Right cardiac atrium (tissue), 5 donors: Measurements from ENCODE around the gene S1PR5. TPM values are rescaled to one million over a fixed set of nuclear protein-coding genes. Genes with fewer than 3 reads are reported as not detected.
A peak's percentile ranks its signal among the peaks of the same experiment; 100 is the strongest.
"Not testable (repeated sequence)": the region's sequence is repeated elsewhere in the genome, so short reads cannot be mapped to it uniquely, and the experiment has no call there.

Experiments used
- ATAC-seq, 2 donors: fragments of 200-7000 bp; cut with Tn5 transposase; one replicate each; pipeline versions ENCODE4 v1.8.0 to v1.9.1; 2020; ENCODE audit warnings: moderate library complexity in 2 of 2, mild to moderate bottlenecking in 1 of 2
- DNase-seq, 3 donors: peaks; one replicate each; pipeline ENCODE4 v3.0.0-alpha.2; 2020
- H3K27ac ChIP-seq: one replicate; pipeline ENCODE4 v1.5.1; 2013; ENCODE audit warnings: mild to moderate bottlenecking, low read length, control low read depth, moderate library complexity
- H3K27me3 ChIP-seq: one replicate; pipeline ENCODE4 v1.6.1; 2013; ENCODE audit not compliant: control insufficient read depth, insufficient read depth
- H3K4me1 ChIP-seq: one replicate; pipeline ENCODE4 v1.6.1; 2013; ENCODE audit warnings: low read length; ENCODE audit not compliant: control insufficient read depth, insufficient read depth
- H3K4me3 ChIP-seq: one replicate; pipeline ENCODE4 v1.5.1; 2013; ENCODE audit warnings: low read length, control low read depth
- H3K9me3 ChIP-seq: one replicate; pipeline ENCODE4 v1.6.1; 2013; ENCODE audit warnings: low read length; ENCODE audit not compliant: control insufficient read depth
- WGBS: extraction: QIAGEN DNeasy Blood & Tissue Kit; methylation state at CpG from one replicate; pipeline ENCODE4 v1.1.7; 2013; 5-methylcytosine and 5-hydroxymethylcytosine counted together
- intact Hi-C, 4 donors: fragments of 100-400 bp; cut with DNase I; formaldehyde crosslinking; loops; one replicate each; pipeline versions ENCODE4 v1.11.0 to v1.14.0; 2022 to 2023
- polyA plus RNA-seq: library from polyadenylated mRNA; stranded (reverse); fragments of 200-250 nt; gene quantifications from one replicate; pipeline ENCODE4 v1.2.3, GENCODE V29; 2013
- total RNA-seq, 4 donors: library from RNA; stranded (reverse); fragmentation: NEBNext Ultra II Directional; extraction: Animal tissue kit (Norgen Biotek cat#: 25700); gene quantifications; one replicate each; pipeline ENCODE4 v1.2.1, GENCODE V29; 2021
- donor health status: healthy with polysubstance abuse.
- donor health status: DM: no; HTN: yes; CAD: no.
- donor health status: DM: no; HTN: no; CAD: no.
- donor health status: DM: no; HTN: yes; CAD: no; lungs with severe emphysema.
- donor health status: DM: yes; HTN: yes; CAD: no.

The S1PR5 gene
- total and polyA plus RNA-seq, 5 donors: 0.15 to 0.31 (median 0.18) TPM; not detected in 1

DNA sequence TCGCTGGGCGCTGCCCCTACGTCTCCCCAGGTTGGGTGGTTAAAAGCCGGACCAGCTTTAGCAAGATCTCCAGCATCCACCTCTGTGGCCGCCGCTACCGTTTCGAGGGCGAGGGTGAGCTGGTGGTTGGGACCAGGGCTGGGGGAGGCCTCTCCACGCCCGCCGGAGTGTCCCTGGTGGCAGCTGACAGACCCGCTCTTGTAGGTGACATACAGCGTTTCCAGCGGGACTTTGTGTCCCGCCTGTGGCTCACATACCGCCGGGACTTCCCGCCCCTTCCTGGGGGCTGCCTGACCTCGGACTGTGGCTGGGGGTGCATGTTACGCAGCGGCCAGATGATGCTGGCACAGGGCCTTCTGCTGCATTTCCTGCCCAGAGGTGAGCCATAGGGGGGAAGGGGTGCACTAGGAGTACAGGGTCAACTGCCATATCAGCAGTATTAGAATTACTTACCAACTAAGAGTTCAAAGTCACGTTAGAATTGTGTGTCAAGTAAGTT is 27.6 kb upstream of the S1PR5 start:
- H3K27me3 ChIP-seq: no peaks in the 10 kb centered on the region
- DNase-seq: peak in 2 of 3 donors; percentile 15 to 60
- no peaks in the 10 kb centered on the region for H3K9me3 ChIP-seq
- intact Hi-C loops: no loop called here
- peak overlapping the region; percentile 94 for H3K4me3 ChIP-seq
- 49% methylated on average over 23 of the region's 23 CpGs for WGBS
- H3K4me1 ChIP-seq: peaks cover 6% of the 10 kb centered on the region
- ATAC-seq: peak in 1 of 2 donors; percentile 1
- H3K27ac ChIP-seq: peak overlapping the region; percentile 60

DNA sequence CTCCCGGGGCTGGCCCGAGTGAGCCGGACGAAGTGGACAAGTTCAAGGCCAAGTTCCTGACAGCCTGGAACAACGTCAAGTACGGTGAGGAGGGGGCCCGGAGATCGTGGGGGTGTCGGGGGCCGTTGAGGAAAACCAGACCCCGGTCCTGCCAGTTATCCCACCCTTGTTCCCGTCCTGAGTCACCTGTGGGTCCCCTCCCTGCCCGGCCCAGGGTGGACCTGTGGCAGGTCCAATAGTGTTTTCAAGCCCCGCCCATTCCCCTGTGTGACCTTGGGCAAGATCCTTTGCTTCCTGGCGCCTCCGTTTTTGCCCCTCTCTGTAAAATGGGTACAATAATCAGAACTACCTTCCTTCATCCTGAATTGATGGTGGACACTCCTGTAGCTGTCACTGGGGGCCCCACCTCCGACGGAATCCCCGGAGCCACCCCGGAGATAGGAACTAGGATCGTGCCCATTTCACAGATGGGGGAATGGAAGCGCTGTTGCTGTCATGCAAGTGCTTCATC is 27.1 kb upstream of the S1PR5 start:
- intact Hi-C loops: no loop called here
- WGBS: 20% methylated on average over 22 of the region's 22 CpGs
- Histone ChIP-seq H3K27me3 (no peaks in the 10 kb centered on the region), H3K4me1 (peaks cover 6% of the 10 kb centered on the region), H3K4me3 (peak overlapping the region; percentile 94), H3K9me3 (no peaks in the 10 kb centered on the region), H3K27ac (peak overlapping the region; percentile 60)
- ATAC-seq (peak; percentile 15 to 44), DNase-seq (peak; percentile 43 to 69 (median 66))

DNA sequence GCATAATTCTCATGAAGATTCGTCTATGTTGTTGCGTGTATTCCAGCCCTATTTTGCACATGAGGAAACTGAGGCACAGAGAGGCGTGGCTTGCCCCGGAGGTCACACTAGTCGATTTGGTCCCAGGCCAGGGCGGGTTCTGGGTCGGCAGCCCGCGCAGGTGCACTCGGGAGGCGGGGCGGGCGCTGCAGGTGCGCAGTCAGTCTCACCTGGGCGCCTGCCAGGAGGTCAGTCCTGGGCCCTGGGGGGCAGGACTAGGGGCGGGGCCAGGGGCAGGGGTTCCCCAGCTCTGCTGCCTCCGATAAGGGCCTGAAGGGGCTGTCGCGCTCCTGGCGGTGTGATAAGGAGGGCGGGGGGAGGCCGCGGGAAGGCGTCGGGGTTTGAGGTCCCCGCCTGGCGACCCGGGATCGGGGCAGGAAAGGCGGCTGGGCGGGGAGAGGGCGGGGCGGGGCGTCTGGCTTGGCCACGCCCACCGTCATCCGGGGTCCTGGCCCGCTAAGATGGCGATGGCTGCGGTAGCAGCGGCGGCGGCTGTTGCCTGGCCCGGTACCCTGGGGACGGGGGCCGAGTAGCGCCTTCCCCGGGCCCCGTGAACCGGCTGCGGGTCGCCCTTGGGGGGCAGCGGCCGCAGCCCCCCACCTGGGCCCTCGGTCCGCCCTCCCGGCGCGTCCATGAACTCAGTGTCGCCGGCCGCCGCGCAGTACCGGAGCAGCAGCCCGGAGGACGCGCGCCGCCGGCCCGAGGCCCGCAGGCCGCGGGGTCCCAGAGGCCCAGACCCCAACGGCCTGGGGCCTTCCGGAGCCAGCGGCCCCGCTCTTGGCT is 26.4 kb upstream of the S1PR5 start, which contains the start of gene ATG4D:
ATG4D (plus strand) TSS at position 485 of the 822 bp plus-strand sequence; CDS start at position 672, 187 bp downstream.
- intact Hi-C loops: no loop called here
- peak within 1 kb of the TSS; percentile 94 for H3K4me3 ChIP-seq
- DNase-seq: peak; percentile 81 to 92 (median 92)
- no peaks in the 10 kb centered on the region for H3K27me3 ChIP-seq
- H3K27ac ChIP-seq: peak within 1 kb of the TSS; percentile 65
- ATAC-seq: peak; percentile 91
- H3K4me1 ChIP-seq: peaks cover 6% of the 10 kb centered on the region
- 1% methylated on average over 79 of the region's 79 CpGs for WGBS
- H3K9me3 ChIP-seq: no peaks in the 10 kb centered on the region

DNA sequence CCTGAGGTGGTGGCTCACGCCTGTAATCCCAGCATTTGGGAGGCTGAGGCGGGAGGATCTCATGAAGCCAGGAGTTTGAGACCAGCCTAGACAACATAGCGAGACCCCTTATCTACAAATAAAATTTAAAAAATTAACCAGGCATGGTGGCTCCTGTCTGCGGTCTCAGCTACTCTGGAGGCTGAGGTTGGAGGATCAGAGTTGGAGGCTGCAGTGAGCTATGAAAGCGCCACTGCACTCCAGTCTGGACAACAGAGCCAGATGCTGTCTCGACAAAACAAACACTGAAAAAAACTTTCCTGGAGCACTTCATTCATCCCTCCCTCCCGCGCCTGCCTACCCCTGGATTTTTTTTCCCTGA is 25.8 kb upstream of the S1PR5 start:
- WGBS: 63% methylated on average over 8 of the region's 8 CpGs
- DNase-seq (no peak), ATAC-seq (no peak)
- Histone ChIP-seq H3K27ac (no peak overlapping the region), H3K4me3 (peak overlapping the region; percentile 94), H3K4me1 (peaks cover 6% of the 10 kb centered on the region), H3K27me3 (no peaks in the 10 kb centered on the region), H3K9me3 (no peaks in the 10 kb centered on the region)
- intact Hi-C loops: no loop called here

DNA sequence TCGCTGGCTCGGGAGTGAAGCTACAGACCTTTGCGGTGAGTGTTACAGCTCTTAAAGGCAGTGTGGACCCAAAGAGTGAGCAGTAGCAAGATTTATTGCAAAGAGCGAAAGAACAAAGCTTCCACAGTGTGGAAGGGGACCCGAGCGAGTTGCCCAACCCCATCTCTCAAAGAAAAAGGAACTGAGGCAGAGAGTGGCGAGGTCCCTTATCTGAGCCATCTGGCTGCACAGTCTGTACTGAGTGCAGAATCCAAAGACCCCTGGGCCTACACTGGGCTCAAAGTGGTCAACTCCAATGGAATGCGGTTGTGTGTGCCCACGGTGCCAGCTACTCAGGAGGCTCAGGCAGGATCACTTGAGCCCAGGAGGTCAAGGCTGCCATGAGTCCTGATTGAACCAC is 21.8 kb upstream of the S1PR5 start:
- ATAC-seq, H3K4me3 ChIP-seq, H3K4me1 ChIP-seq, H3K27ac ChIP-seq, H3K27me3 ChIP-seq, intact Hi-C loops, H3K9me3 ChIP-seq: not testable (repeated sequence)
- WGBS: 73% methylated on average over 9 of the region's 9 CpGs
- peak in 2 of 3 donors; percentile 1 to 10 for DNase-seq

DNA sequence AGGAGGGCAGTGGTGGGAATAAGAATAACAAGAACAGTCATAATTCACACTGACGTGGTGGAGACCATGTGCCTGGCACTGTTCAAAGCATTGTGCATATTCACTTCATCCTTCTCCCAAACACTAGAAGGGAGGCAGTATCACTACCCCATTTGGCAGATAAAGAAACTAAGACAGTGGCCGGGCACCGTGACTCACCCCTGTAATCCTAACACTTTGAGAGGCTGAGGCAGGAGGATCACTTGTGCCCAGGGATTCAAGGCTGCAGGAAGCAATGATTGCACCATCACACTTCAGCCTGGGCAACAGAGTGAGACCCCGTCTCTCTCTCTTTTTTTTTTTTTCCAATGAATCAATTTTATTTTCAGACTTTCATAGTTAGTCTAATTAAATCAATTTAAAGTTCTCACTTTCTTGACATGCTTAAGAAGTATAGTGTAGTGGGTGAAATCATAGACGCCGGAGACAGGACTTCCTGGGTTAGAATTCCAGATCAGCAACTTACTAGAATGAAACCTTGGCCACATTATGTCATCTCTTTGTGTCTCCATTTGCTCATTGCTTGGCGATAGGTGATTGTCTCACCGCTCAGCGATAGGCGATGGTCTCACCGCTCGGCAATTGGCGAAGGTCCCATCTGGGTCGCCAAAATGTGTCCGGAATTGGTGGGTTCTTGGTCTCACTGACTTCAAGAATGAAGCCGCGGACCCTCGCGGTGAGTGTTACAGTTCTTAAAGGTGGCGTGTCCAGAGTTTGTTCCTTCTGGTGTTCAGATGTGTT is 21.1 kb upstream of the S1PR5 start:
- no peaks in the 10 kb centered on the region for H3K4me1 ChIP-seq
- no peaks in the 10 kb centered on the region for H3K27me3 ChIP-seq
- 72% methylated on average over 20 of the region's 20 CpGs for WGBS
- DNase-seq: peak in 2 of 3 donors; percentile 2
- no peak overlapping the region for H3K27ac ChIP-seq
- intact Hi-C loops: no loop called here
- no peaks in the 10 kb centered on the region for H3K9me3 ChIP-seq
- no peak for ATAC-seq
- no peak overlapping the region for H3K4me3 ChIP-seq

DNA sequence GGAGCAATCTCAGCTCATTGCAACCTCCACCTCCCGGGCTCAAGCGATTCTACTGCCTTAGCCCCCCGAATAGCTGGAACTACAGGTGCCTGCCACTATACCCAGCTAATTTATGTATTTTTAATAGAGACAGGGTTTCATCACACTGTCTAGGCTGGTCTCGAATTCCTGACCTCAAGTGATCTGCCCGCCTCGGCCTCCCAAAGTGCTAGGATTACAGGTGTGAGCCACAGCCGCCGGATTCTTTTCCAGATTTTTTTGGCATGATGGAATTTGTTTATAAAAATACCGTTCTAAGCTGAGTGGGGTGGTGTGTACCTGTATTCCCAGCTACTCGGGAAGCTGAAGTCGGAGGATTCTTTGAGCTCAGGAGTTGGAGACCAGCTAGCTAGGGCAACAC is 20.4 kb upstream of the S1PR5 start:
- no peak overlapping the region for H3K4me3 ChIP-seq
- no peaks in the 10 kb centered on the region for H3K27me3 ChIP-seq
- ATAC-seq (no peak), DNase-seq (no peak)
- H3K4me1 ChIP-seq: no peaks in the 10 kb centered on the region
- H3K27ac ChIP-seq: no peak overlapping the region
- H3K9me3 ChIP-seq: no peaks in the 10 kb centered on the region
- intact Hi-C loops: no loop called here
- WGBS: 79% methylated on average over 11 of the region's 11 CpGs

DNA sequence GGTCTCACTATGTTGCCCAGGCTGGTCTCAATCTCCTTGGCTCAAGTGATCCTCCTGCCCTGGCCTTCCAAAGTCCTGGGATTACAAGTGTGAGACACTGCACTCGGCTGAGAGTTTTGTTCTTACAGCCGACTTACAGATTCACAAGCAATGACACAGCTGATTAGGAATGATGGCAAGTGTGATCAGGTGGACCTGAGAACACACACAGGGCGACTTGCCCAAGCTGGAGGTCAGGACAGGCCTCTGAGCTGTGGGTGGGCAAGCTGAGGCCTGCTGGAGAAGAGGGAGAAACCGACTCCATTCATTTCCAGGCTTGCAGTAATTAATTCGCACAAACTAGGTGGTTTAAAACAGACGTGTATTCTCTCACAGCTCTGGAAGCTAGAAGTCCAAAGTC is 18.4 kb upstream of the S1PR5 start:
- Histone ChIP-seq H3K9me3 (no peaks in the 10 kb centered on the region), H3K27ac (no peak overlapping the region), H3K27me3 (no peaks in the 10 kb centered on the region), H3K4me1 (no peaks in the 10 kb centered on the region), H3K4me3 (no peak overlapping the region)
- intact Hi-C loops: no loop called here
- 70% methylated on average over 6 of the region's 6 CpGs for WGBS
- DNase-seq (no peak), ATAC-seq (no peak)

DNA sequence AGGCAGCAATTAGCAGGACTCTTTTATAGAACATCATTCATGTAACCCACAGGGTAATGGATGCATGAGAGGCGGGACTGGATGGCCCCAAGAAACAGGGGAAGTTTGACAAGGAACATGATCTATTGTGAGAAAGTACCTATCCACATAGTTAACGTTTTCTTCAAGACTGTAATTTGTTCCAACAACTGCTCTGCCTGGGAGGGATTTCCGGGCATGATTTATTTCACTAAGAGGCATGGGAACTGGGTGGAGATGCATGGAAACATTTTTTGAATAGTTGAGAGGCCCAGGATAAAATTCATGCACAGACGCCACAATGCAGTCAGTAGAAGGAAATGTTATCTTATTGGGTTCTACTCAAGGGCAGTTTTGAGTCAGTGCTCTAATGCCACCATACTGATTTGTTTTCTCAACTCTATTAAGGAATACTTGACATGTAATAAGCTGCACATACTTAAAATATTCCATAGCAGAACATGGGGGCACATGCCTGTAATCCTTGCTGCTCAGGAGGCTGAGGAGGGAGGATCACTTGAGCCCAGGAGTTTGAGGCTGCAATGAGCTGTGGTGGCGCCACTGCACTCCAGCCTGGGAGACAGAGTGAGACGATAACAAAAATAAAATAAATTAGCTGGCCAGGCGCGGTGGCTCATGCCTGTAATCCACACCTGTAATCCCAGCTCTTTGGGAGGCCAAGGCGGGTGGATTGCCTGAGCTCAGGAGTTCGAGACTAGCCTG is 16.6 kb upstream of the S1PR5 start:
- Histone ChIP-seq H3K4me3 (no peak overlapping the region), H3K27me3 (no peaks in the 10 kb centered on the region), H3K9me3 (no peaks in the 10 kb centered on the region), H3K27ac (no peak overlapping the region), H3K4me1 (no peaks in the 10 kb centered on the region)
- ATAC-seq (peak; percentile 63 to 87), DNase-seq (no peak)
- intact Hi-C loops: no loop called here
- 71% methylated on average over 10 of the region's 10 CpGs for WGBS

DNA sequence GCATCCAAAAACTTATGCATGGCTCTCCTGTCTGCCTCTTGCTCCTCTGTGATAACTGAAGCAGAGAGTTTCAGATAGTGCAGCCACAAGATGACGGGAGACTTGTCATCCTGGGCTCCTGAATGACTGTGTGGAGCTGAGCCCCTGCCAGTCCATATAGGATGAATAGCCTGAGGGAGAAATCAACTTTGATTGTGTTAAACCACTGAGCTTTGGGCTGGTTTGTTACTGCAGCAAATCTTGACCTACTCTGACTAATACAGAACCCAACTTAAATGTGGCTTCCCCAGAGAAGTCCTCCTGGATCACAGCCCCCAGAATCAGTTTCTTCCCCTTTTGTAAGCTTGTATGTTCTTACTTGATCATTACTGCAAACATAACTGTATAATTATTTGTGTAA is 15.2 kb upstream of the S1PR5 start:
- no peak overlapping the region for H3K27ac ChIP-seq
- 87% methylated on average over 1 of the region's 1 CpG for WGBS
- no peaks in the 10 kb centered on the region for H3K27me3 ChIP-seq
- no peaks in the 10 kb centered on the region for H3K4me1 ChIP-seq
- DNase-seq (no peak), ATAC-seq (no peak)
- intact Hi-C loops: no loop called here
- H3K9me3 ChIP-seq: no peaks in the 10 kb centered on the region
- no peak overlapping the region for H3K4me3 ChIP-seq
